GM10266 (cell line): Measurements from ENCODE around the gene CACNA1F.

ENCODE experiments used
- DNase-seq: peaks from one replicate; pipeline ENCODE4 v3.0.0; 2012; ENCODE audit errors: extremely low spot score
- TF ChIP-seq, protein P1 (sequence below): IDR thresholded peaks from 2 replicates; pipeline ENCODE4 v1.5.1; 2012; ENCODE audit warnings: mild to moderate bottlenecking, low read depth; ENCODE audit not compliant: control insufficient read depth, insufficient read depth; ENCODE audit errors: missing control alignments

CACNA1F gene

GRCh38 chrX:49257074-49257790 is 24.1 kb upstream of the CACNA1F start:
- TF ChIP-seq, protein P1, sequence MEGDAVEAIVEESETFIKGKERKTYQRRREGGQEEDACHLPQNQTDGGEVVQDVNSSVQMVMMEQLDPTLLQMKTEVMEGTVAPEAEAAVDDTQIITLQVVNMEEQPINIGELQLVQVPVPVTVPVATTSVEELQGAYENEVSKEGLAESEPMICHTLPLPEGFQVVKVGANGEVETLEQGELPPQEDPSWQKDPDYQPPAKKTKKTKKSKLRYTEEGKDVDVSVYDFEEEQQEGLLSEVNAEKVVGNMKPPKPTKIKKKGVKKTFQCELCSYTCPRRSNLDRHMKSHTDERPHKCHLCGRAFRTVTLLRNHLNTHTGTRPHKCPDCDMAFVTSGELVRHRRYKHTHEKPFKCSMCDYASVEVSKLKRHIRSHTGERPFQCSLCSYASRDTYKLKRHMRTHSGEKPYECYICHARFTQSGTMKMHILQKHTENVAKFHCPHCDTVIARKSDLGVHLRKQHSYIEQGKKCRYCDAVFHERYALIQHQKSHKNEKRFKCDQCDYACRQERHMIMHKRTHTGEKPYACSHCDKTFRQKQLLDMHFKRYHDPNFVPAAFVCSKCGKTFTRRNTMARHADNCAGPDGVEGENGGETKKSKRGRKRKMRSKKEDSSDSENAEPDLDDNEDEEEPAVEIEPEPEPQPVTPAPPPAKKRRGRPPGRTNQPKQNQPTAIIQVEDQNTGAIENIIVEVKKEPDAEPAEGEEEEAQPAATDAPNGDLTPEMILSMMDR = no peak
- no peak for DNase-seq

DNA sequence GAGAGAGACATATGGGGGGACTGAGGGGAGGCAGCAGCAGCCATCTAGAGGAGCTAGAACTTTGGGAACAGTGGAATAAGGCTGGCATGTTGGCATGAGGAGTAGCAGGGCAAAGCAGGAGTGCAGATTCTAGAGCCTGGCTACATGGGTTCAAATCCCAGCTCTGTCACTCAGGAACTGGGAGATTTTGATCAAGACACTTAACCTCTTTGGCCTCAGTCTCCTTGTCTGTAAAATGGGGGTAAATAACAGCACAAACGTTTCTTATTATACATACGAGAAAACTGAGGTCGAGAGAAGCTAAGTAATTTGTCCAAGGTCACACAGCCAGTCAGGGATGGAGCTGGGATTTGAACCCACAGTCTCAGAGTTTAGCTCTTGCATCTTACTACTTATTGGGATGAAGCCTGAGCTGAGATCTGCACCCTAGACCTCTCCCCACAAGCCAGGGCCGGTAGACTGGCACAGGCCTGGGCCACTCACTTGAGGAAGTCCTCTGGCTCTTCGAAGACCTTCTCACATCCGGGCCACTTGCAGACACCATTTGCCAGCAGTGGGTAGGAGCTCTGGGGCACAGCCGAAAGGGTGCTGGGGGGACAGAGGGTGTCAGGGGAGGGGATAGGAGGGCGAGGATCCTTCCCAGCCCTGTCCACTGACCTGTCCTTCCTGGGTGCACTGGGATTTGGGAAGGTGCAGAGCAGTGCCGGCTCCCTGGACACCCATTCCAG is 23.3 kb upstream of the CACNA1F start:
- TF ChIP-seq, protein P1 = no peak
- no peak for DNase-seq

DNA sequence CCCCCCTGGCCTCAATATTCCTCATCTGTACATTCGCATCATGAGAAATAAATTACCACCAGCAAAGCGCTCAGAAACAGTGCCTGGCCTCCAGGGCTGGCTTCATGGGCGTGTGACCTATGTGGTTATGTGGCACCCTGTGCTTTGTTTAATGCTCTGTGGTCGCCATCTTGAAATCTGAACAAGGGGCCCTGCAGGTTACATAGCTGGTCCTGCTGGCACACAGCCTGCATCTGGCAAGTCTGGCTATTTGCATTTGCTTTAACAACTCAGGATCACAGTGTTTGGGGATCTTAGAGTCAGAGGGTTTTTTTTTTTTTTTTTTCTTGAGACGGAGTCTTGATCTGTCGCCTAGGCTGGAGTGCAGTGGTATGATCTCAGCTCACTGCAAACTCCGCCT is 21.5 kb upstream of the CACNA1F start:
- TF ChIP-seq, protein P1 = no peak
- DNase-seq = no peak

DNA sequence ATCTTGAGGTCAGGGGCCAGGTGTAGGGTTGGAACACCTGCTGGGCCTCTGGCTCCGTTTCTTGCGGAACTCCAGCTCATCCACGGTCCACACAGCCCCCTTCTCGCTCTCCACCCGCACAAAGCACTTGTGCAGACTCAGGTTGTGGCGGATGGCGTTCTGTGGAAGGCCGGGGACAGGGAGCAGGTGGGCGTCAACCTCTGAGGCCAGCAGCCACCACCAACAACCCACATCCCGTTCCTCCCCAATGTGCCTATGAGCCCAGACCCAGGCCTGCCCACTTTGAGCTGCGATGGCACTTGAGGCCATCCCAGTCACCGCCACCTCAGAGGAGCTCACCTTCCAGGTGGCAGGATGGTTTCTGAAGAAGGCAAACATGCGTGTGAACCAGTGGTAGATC is 18.2 kb upstream of the CACNA1F start:
- no peak for DNase-seq
- TF ChIP-seq, protein P1 = no peak

DNA sequence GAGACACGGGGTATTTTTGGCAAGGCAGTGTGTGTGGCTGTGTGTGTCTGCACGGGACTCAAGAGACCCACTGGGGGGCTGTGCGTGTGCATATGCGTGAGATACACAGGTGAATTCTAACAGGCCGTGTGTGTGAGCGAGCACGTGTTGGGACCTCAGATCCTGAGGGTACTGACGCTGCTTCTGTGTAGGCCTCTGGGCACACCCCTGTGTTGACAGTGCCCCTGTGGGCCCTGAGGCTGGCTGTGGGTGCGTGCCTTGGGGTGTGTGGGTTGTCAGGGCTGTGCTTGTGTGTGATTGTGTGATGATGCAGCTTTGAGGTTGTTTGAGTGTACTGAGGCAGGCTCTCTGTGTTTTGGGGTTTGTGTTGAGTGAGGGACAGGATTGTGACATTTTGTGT is 17.4 kb upstream of the CACNA1F start:
- DNase-seq = no peak
- TF ChIP-seq, protein P1 = no peak

DNA sequence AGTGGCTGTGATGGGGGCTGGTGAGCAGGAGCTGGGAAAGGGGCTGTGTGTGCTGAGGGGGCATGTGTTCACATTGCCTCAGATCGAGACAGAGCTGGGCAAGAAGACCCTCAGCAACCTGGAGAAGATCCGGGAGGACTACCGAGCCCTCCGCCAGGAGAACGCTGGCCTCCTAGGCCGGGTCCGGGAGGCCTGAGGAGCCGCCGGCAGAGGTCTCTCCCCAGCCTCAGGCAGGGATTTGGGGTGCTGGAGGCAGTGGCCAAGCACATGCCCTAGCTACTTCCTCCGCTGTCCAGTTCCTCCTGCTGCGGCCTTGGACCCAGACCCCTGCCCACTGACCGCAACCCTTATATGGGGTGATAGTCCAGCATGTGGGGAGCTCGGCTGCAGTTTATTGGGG is 16.9 kb upstream of the CACNA1F start:
- TF ChIP-seq, protein P1 = no peak
- no peak for DNase-seq

GRCh38 chrX:49249616-49250015 is 16.5 kb upstream of the CACNA1F start:
- TF ChIP-seq, protein P1 = no peak
- DNase-seq = no peak
